BE2C (cell line): ENCODE measurements around the gene PGF.

Experiments used
- DNase-seq: peaks from one replicate; pipeline ENCODE4 v3.0.0-alpha.2; 2020
- H3K27me3 ChIP-seq: fragments of 250-450 bp; sonication (Bioruptor Pico); 2 replicates; pipeline ENCODE4 v1.5.1; 2020; ENCODE audit warnings: mild to moderate bottlenecking
- H3K36me3 ChIP-seq: fragments of 250-450 bp; sonication (Bioruptor Pico); 2 replicates; pipeline ENCODE4 v1.5.1; 2020; ENCODE audit warnings: mild to moderate bottlenecking
- H3K4me1 ChIP-seq: fragments of 250-450 bp; sonication (Bioruptor Pico); 2 replicates; pipeline ENCODE4 v1.5.1; 2020
- H3K4me3 ChIP-seq: 2 replicates; pipeline ENCODE4 v1.5.1; 2011; ENCODE audit warnings: low read depth, low read length
- H3K9me3 ChIP-seq: fragments of 250-450 bp; sonication (Bioruptor Pico); 2 replicates; pipeline ENCODE4 v1.5.1; 2020
- TF ChIP-seq, protein P1 (sequence below): IDR thresholded peaks from 2 replicates; pipeline ENCODE4 v1.5.1; 2012; ENCODE audit warnings: mild to moderate bottlenecking, low read depth, low read length

Gene PGF

DNA sequence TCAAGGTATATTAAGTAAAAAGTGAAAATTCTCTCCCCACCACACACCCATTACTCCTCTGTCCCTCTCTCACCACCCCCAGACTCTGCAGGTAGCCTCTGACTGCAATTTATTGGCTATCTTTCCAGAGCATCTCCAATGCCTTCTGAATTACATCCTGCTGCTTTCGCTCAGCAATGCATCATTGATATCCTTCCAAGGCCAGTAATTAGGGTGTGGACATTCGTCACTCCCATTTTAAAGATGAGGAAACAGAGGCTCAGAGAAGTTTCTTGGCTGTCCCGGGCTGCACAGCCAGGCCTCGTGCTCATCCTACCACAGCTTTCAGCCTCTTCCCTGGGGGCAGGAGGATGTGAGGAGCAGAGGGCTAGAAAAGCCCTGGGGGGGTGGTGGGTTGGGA, 23.6 kb upstream of the PGF start:
- no peak overlapping the region for H3K4me3 ChIP-seq
- TF ChIP-seq, protein P1, sequence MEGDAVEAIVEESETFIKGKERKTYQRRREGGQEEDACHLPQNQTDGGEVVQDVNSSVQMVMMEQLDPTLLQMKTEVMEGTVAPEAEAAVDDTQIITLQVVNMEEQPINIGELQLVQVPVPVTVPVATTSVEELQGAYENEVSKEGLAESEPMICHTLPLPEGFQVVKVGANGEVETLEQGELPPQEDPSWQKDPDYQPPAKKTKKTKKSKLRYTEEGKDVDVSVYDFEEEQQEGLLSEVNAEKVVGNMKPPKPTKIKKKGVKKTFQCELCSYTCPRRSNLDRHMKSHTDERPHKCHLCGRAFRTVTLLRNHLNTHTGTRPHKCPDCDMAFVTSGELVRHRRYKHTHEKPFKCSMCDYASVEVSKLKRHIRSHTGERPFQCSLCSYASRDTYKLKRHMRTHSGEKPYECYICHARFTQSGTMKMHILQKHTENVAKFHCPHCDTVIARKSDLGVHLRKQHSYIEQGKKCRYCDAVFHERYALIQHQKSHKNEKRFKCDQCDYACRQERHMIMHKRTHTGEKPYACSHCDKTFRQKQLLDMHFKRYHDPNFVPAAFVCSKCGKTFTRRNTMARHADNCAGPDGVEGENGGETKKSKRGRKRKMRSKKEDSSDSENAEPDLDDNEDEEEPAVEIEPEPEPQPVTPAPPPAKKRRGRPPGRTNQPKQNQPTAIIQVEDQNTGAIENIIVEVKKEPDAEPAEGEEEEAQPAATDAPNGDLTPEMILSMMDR: no peak
- H3K36me3 ChIP-seq: no peaks in the 10 kb centered on the region
- H3K4me1 ChIP-seq: peaks cover 24% of the 10 kb centered on the region
- H3K9me3 ChIP-seq: no peaks in the 10 kb centered on the region
- no peak for DNase-seq
- no peaks in the 10 kb centered on the region for H3K27me3 ChIP-seq

DNA sequence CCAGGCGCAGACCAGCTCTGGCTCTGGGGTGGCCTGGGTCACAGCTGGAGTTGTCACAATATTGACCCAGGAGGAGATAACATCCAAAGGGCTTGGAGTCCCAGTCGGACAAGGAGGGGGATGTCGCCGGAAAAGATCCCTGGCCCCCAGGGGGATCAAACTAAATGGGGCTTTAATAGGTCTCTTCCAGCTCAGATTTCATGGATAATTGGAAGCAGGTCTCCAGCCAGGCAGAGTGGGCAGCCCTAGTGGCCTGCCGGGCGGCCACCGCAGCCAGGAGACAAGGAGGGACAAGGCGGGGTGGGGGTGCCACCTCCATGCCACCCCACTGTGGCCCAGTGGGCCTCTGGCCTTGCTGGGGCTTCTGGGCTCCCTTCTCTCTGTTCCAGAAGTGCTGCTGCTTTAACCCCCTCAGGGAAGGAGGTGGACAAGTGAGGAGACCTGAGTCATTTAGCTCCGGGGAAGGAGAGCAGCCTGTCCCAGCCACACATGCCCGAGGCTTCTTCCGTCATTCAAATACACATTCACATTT, 23.1 kb upstream of the PGF start:
- peak; percentile 68 for DNase-seq
- Histone ChIP-seq H3K4me1 (peaks cover 24% of the 10 kb centered on the region), H3K4me3 (no peak overlapping the region), H3K9me3 (no peaks in the 10 kb centered on the region), H3K36me3 (no peaks in the 10 kb centered on the region), H3K27me3 (no peaks in the 10 kb centered on the region)
- TF ChIP-seq, protein P1: no peak

DNA sequence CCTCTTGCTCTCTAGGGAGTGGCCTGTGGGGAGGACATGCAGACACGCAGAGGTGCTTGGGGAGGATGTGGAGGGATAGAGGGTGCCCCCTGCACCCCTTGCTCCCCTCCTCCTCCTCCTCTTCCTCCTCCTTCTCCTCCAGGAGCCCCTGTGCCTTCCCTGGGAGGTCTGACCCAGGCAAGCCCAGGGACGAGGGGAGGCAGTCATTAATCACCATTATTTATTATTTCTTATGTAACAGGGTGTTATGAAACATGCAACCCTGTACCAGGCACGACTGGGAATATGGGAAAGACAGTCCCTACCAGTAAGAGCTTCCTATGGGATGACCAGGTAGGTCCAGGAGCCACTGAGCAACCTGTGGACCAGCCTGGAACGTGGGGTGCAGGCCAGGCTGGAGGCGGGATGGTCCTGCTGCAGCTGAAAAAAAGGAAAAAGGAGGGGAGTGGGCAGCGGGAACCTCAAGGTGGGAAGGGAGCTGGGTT, 22.5 kb upstream of the PGF start:
- no peak overlapping the region for H3K4me3 ChIP-seq
- no peak for DNase-seq
- TF ChIP-seq, protein P1: no peak
- H3K9me3 ChIP-seq: no peaks in the 10 kb centered on the region
- H3K36me3 ChIP-seq: no peaks in the 10 kb centered on the region
- peaks cover 24% of the 10 kb centered on the region for H3K4me1 ChIP-seq
- no peaks in the 10 kb centered on the region for H3K27me3 ChIP-seq

DNA sequence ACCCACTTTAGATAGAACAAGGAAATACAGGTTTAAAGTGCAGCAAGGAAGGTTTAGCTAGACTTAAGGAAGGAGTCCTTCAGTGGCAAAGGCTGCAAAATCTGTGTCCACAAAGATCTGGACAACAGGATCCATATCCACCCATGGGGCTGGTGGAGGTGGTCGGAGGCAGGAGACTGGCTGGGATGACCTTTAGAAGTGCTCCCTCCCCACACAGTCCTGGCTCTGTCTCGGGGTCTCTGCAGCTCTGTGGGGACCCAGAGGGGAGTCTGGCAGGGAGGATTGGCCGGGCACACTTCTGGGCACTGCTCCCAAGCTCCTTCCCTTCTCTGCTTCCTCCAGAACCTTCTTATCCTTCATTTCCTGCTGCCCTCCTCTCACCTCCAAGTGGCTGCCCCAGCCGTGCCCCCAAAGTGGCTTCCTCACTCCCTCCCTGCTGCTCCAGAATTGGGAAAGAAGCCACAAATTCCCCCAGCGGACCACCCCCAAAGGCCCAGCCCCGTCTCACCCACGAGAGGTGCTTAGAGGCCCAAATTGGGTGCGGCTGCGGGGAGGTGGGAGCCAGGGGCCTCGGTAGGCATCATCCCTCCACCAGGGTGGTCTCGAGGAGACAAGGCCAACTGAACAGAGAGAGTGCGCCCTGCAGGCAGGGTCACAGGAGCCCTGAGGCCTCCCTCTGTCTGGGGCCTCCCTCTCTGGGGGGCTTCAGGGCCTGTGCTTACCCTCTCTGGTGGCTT, 21.9 kb upstream of the PGF start:
- no peak for DNase-seq
- H3K27me3 ChIP-seq: no peaks in the 10 kb centered on the region
- TF ChIP-seq, protein P1: no peak
- H3K9me3 ChIP-seq: no peaks in the 10 kb centered on the region
- no peaks in the 10 kb centered on the region for H3K36me3 ChIP-seq
- H3K4me1 ChIP-seq: peaks cover 24% of the 10 kb centered on the region
- no peak overlapping the region for H3K4me3 ChIP-seq

DNA sequence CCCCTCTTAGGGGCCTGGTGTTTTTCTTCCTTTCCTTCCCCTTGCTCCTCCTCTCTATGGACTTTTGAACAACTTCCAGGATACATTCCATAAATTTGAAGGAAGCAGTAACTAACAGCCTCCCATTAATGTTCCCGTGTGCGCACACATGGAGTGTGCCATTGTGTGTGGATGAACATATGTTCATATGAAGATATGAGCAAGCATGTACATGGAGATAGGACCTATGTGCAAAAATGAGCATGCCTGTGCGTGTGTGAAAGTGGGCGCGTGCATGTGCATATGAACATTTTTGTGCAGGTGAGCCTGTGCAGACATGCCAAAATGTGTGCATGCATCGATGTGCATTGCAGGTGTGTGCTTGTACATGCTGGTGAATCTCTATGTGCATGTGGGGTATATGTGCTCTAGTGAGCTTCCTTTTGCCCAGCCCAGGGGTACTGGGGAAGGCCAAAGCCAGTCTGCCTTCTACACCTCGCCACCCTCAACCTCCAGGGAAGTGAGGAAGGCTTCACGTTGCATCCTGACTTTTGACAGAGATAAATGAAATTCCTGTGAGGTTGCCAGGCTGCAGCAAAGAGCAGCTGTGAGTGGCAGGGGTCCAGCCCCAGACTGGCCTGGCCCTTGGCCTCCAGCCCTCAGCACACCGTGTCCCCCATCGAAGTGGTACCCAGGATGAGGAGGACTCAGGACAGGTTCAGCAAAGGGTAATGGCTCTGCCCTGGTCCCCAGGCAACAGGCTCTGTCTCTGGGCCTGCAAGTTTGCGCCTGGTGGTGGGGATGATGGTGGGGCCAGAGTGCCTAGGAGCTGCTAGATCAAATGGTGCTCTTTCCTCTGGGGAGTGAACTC, 21.1 kb upstream of the PGF start:
- Histone ChIP-seq H3K36me3 (no peaks in the 10 kb centered on the region), H3K27me3 (no peaks in the 10 kb centered on the region), H3K4me1 (peaks cover 24% of the 10 kb centered on the region), H3K9me3 (no peaks in the 10 kb centered on the region), H3K4me3 (no peak overlapping the region)
- TF ChIP-seq, protein P1: no peak
- no peak for DNase-seq
